GM12801 (cell line): ENCODE results near the gene KDM1B.

Experiments
- TF ChIP-seq, protein P1 (sequence below): IDR thresholded peaks from one replicate; pipeline ENCODE4 v1.5.1; 2011; ENCODE audit warnings: control low read depth; ENCODE audit not compliant: insufficient read length; ENCODE audit errors: extremely low read depth

KDM1B gene, protein sequence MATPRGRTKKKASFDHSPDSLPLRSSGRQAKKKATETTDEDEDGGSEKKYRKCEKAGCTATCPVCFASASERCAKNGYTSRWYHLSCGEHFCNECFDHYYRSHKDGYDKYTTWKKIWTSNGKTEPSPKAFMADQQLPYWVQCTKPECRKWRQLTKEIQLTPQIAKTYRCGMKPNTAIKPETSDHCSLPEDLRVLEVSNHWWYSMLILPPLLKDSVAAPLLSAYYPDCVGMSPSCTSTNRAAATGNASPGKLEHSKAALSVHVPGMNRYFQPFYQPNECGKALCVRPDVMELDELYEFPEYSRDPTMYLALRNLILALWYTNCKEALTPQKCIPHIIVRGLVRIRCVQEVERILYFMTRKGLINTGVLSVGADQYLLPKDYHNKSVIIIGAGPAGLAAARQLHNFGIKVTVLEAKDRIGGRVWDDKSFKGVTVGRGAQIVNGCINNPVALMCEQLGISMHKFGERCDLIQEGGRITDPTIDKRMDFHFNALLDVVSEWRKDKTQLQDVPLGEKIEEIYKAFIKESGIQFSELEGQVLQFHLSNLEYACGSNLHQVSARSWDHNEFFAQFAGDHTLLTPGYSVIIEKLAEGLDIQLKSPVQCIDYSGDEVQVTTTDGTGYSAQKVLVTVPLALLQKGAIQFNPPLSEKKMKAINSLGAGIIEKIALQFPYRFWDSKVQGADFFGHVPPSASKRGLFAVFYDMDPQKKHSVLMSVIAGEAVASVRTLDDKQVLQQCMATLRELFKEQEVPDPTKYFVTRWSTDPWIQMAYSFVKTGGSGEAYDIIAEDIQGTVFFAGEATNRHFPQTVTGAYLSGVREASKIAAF

GRCh38 chr6:18155150-18155863, at the start of gene KDM1B:
Gene KDM1B (plus strand): TSS chr6:18155422. CDS start chr6:18159896, 4,474 bp downstream.
- TF ChIP-seq, protein P1, sequence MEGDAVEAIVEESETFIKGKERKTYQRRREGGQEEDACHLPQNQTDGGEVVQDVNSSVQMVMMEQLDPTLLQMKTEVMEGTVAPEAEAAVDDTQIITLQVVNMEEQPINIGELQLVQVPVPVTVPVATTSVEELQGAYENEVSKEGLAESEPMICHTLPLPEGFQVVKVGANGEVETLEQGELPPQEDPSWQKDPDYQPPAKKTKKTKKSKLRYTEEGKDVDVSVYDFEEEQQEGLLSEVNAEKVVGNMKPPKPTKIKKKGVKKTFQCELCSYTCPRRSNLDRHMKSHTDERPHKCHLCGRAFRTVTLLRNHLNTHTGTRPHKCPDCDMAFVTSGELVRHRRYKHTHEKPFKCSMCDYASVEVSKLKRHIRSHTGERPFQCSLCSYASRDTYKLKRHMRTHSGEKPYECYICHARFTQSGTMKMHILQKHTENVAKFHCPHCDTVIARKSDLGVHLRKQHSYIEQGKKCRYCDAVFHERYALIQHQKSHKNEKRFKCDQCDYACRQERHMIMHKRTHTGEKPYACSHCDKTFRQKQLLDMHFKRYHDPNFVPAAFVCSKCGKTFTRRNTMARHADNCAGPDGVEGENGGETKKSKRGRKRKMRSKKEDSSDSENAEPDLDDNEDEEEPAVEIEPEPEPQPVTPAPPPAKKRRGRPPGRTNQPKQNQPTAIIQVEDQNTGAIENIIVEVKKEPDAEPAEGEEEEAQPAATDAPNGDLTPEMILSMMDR = no peak

GRCh38 chr6:18107061-18107460, 48.2 kb upstream of the KDM1B start:
- TF ChIP-seq, protein P1 = no peak

DNA sequence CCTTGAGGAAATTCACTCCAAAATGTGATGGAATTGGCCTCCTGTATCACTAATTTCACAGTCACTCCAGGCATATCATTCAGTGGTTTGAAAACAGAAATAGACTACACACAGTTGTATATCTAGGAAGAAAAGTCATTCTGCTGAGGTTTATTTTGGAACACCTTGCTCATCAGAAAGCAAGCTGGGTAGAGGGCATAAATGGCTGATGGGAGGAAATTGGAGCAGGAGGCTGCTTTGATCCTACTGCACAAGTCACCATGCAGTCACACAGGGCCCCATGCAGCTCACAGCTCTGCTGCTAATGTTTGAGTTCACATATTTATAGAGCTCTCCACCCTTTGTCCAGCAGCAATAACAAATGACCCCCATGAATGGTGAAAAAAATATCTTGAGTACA, 45.1 kb upstream of the KDM1B start:
- TF ChIP-seq, protein P1 = no peak

- TF ChIP-seq, protein P1 = no peak
These were observed 39.9 kb upstream of the KDM1B start for GRCh38 chr6:18115356-18115755.

DNA sequence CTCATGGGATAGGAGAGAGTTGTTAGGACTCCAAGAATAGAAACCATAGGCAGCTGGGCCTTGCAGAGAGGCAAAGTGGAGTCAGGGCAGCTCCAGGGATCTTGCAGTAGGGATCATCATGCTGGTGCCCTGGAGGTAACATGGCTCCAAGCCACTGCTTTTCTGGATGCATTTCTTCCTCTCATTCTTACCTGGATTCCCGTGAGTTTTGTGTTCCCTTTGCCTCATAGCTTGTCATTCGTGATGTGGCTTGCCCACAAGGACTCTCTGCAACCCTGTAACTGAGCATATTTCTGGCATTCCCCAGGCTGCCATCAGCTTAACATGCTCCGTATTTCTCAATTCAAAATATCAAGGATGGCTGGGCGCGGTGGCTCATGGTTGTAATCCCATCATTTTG, 38.1 kb upstream of the KDM1B start:
- TF ChIP-seq, protein P1 = no peak

GRCh38 chr6:18118330-18118729, 36.9 kb upstream of the KDM1B start:
- TF ChIP-seq, protein P1 = no peak

GRCh38 chr6:18119236-18119635, 36.0 kb upstream of the KDM1B start:
- TF ChIP-seq, protein P1 = no peak
